SH-SY5Y (cell line): Measurements from ENCODE around the gene CORO6.

Experiments used
- GATA2 ChIP-seq: IDR thresholded peaks from 2 replicates; pipeline ENCODE4 v1.6.1; 2011; ENCODE audit warnings: mild to moderate bottlenecking, low read depth, low read length
- GATA3 ChIP-seq: IDR thresholded peaks from 2 replicates; pipeline ENCODE4 v1.6.1; 2011; ENCODE audit warnings: low read depth, mild to moderate bottlenecking, low read length, moderate library complexity

DNA sequence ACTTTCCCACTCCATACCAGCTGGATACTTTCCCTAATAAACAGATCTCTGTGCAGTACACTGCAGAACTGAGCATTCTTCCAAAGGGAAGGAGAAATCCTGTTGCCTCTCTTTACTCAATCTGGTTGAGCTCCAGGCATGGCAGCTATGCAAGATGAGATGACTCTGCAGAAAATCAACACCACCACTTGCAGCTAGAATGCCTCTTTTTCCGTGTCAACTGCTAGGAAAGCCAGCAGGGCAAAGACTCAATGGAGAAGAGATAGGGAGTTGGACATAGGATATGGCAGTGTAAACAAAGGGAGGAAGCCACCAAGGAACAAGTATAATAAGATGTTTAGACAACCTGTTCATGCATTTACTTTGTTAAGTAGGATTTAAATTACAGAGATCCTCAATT, 40.4 kb upstream of the CORO6 start:
- TF ChIP-seq GATA3 (no peak), GATA2 (no peak)
